Stimulated activated CD4-positive, alpha-beta T cell treated with anti-CD3 and anti-CD28 coated beads, Interleukin-1b, Interleukin-23, amount 100 ng/mL, for 4 hours (primary cell): ENCODE results near the gene SSX7.
"Not testable (repeated sequence)": the region's sequence is repeated elsewhere in the genome, so short reads cannot be mapped to it uniquely, and the experiment has no call there.

ENCODE experiments used
- DNase-seq, 2 donors: peaks; one replicate each; pipeline ENCODE4 v3.0.0-alpha.2; 2020; ENCODE audit warnings: low read depth in 2 of 2

Gene SSX7, protein sequence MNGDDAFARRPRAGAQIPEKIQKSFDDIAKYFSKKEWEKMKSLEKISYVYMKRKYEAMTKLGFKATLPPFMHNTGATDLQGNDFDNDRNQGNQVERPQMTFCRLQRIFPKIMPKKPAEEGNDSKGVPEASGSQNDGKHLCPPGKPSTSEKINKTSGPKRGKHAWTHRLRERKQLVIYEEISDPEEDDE

DNA sequence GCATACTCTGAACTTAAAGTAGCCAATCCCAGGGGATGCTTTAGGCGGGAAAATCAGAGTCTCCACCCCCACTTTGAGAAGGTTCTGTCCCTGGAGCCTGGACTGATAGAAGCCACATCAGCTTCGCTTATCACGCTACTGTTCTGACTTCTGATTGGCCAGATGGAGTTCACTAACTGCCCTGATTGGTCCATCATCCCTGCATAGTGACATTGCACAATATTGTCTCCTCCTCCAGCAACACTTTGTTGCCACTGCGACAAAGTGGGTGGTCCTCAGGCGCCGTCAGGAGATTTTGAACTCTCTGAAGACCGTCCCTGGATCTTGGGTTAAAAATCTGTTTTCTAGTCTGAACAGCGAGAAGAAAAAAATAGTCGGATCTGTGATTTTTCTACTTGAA, at the start of gene SSX7:
Gene SSX7, minus strand, starts transcription at position 101 of the 400 bp plus-strand sequence. CDS start 1,428 bp downstream, outside the sequence.
- not testable (repeated sequence) for DNase-seq

DNA sequence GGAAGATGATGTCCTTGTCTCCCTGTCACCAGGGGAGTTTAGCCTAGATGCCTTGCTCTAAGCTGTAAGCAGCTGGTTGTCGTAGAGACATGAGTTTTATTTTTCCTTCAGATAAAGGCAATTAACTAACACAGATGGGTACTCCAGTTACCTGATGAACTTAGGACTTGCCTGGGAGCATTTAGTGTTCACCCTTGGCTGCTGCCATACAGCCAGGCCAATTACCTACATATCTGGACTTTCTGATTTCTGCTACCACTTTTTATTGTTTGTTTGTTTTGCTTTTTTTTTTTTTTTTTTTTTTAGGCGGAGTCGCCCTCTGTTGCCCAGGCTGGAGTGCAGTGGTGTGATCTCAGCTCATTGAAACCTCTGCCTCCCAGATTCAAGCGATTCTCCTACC, 37.3 kb upstream of the SSX7 start:
- not testable (repeated sequence) for DNase-seq

GRCh38 chrX:52662218-52662617, 7.5 kb upstream of the SSX7 start:
- DNase-seq = not testable (repeated sequence)

DNA sequence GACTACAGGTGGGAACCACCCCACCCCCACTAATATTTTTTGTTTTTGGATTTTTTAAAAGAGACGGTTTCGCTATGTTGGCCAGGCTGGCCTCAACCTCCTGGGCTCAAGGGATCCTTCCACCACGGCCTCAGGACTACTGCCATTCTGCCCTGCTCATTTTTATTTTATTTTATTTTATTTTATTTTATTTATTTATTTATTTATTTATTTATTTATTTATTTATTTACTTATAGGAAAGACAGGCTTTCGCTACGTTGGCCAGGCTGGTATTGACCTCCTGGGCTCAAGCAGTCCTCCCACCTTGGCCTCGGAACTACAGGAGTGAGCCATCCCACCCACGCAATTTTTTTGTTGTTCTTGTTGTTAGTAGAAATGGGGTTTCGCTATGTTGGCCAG, 775 bp upstream of the SSX7 start:
- DNase-seq = not testable (repeated sequence)

GRCh38 chrX:52650676-52651075, 4.0 kb downstream of the SSX7 start:
- DNase-seq = not testable (repeated sequence)

DNA sequence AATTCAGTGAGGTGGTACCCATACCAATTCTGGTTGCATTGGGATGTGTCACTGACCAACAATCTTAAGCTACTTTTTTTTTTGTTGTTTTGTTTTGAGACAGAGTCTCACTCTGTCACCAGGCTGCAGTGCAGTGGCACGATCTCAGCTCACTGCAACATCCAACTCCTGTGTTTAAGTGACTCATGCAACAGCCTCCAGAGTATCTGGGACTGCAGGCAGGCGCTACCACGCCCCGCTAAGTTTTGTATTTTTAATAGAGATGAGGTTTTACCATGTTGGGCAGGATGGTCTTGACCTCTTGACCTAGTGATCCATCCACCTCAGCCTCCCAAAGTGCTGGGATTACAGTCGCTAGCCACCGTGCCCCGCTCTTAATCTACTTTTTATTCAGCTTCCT, 5.7 kb downstream of the SSX7 start:
- not testable (repeated sequence) for DNase-seq

DNA sequence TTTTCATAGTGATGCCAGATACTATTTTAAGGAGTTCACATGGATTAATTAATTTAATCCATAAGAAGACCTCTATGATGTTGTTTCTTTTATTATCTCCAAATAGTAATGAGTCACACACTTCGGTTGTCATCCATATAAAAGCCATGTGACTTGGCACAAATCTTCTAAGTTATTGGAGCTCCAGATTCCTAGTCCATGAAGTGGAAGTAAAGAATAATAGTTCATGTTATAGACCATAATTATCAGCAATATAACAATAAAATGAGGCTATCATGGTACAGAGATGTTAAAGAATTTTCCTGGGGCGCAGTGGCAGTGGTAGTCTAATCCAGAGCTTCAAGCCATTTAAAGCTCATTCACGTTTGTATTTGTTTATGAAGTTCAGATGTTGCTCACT, 26.2 kb downstream of the SSX7 start:
- DNase-seq = not testable (repeated sequence)

DNA sequence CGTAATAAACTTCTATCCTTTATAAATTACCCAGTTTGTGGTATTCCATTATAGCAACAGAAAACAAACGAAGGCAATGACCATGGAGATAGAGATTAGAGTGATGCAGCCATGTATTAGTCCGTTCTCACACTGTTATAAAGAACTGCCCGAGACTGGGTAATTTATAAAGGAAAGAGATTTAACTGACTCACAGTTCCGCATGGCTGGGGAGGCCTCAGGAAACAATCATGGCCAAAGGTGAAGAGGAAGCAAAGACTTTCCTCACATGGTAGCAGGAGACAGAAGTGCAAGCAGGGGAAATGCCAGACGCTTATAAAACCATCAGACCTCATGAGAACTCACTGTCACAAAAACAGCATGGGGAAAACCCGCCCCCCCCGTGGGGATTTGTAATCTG, 34.0 kb downstream of the SSX7 start:
- DNase-seq = not testable (repeated sequence)

- no peak for DNase-seq
Measured at GRCh38 chrX:52608961-52609360, 45.7 kb downstream of the SSX7 start.

- not testable (repeated sequence) for DNase-seq
Measured at GRCh38 chrX:52603151-52603550, 51.5 kb downstream of the SSX7 start.

DNA sequence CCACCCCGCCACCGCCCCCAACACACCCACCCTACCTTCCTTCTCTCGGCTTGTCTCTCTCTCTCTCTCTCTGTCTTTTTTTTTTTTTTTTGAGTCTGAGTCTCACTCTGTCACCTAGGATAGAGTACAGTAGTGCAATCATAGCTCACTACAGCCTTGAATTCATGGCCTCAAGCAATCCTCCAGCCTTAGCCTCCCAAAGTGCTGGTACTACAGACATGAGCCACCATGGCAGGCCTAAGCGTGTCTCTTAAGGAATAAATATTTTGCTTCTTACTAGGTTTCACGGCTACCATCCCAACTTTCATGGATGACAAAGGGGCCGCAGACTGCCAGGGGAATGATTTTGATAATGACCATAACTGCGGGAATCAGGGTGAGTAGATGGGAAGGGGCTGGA, 55.8 kb downstream of the SSX7 start:
- no peak for DNase-seq

GRCh38 chrX:52594658-52595057, 60.0 kb downstream of the SSX7 start:
- no peak for DNase-seq
